H1 (cell line): ENCODE data around the gene HMX1.

Experiments
- JUND ChIP-seq: IDR thresholded peaks from 2 replicates; pipeline ENCODE4 v1.6.1; 2011; ENCODE audit warnings: mild to moderate bottlenecking, improper control_type of control experiment, low read length
- POLR2AphosphoS5 ChIP-seq: IDR thresholded peaks from 2 replicates; pipeline ENCODE4 v1.6.1; 2011; ENCODE audit warnings: low read depth, low read length

GRCh38 chr4:8916351-8916885 lies 44.8 kb upstream of the HMX1 start:
- no peak for TF ChIP-seq JUND
- no peak for TF ChIP-seq POLR2AphosphoS5
